GM12864 (cell line): ENCODE data around the gene TCF7L2.

Experiments used
- DNase-seq: peaks from one replicate; pipeline ENCODE4 v3.0.0-alpha.2; 2011; ENCODE audit warnings: low read depth
- H3K4me3 ChIP-seq: 2 replicates; pipeline ENCODE4 v1.5.1; 2011; ENCODE audit warnings: mild to moderate bottlenecking, low read depth, low read length, control low read depth
- TF ChIP-seq, protein P1 (sequence below): IDR thresholded peaks from 2 replicates; pipeline ENCODE4 v1.5.1; 2011; ENCODE audit warnings: low read depth, mild to moderate bottlenecking, moderate library complexity, low read length, control low read depth, inconsistent platforms; ENCODE audit errors: missing control alignments

TCF7L2 gene

GRCh38 chr10:113199459-113199858, 249.4 kb downstream of the TCF7L2 start:
- no peak overlapping the region for H3K4me3 ChIP-seq
- no peak for DNase-seq
- TF ChIP-seq, protein P1, sequence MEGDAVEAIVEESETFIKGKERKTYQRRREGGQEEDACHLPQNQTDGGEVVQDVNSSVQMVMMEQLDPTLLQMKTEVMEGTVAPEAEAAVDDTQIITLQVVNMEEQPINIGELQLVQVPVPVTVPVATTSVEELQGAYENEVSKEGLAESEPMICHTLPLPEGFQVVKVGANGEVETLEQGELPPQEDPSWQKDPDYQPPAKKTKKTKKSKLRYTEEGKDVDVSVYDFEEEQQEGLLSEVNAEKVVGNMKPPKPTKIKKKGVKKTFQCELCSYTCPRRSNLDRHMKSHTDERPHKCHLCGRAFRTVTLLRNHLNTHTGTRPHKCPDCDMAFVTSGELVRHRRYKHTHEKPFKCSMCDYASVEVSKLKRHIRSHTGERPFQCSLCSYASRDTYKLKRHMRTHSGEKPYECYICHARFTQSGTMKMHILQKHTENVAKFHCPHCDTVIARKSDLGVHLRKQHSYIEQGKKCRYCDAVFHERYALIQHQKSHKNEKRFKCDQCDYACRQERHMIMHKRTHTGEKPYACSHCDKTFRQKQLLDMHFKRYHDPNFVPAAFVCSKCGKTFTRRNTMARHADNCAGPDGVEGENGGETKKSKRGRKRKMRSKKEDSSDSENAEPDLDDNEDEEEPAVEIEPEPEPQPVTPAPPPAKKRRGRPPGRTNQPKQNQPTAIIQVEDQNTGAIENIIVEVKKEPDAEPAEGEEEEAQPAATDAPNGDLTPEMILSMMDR: no peak

- TF ChIP-seq, protein P1: no peak
- DNase-seq: no peak
- H3K4me3 ChIP-seq: no peak overlapping the region
Measured at GRCh38 chr10:113202011-113202410, 252.0 kb downstream of the TCF7L2 start.

DNA sequence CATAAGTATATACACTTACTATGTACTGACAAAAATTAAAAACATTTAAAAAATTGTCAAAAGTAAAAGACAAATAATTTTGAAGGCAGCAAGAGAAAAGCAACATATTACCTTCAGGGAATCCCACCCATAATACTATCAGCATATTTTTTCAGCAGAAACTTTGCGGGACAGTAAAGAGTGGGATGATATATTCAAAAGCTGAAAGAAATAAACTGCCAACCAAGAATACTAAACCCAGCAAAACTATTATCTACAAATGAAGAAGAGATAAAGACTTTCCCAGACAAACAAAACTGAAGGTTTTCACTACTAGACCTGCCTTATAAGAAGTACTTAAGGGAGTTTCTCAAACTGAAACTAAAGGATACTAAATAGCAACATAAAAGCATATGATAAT, 257.9 kb downstream of the TCF7L2 start:
- no peak for DNase-seq
- TF ChIP-seq, protein P1: no peak
- H3K4me3 ChIP-seq: no peak overlapping the region

- no peak overlapping the region for H3K4me3 ChIP-seq
- no peak for DNase-seq
- TF ChIP-seq, protein P1: no peak
Measured at GRCh38 chr10:113213035-113213434, 263.0 kb downstream of the TCF7L2 start.

DNA sequence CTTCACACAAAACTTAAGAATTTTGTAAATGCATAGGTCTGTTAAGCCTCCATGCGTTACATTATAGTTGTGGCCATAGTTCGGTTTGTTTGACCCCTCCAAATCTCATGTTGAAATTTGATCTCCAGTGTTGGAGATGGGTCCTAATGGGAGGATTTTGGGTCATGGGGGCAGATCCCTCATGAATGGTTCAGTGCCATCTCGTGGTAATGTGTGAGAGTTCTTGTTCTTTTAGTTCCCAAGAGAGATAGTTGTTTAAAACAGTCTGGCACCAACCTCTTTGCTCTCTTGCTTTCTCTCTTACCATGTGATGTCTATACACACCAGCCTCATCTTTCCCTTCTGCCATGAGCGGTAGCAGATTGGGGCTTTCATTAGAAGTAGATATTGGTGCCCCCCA, 264.3 kb downstream of the TCF7L2 start:
- DNase-seq: no peak
- H3K4me3 ChIP-seq: no peak overlapping the region
- TF ChIP-seq, protein P1: no peak

DNA sequence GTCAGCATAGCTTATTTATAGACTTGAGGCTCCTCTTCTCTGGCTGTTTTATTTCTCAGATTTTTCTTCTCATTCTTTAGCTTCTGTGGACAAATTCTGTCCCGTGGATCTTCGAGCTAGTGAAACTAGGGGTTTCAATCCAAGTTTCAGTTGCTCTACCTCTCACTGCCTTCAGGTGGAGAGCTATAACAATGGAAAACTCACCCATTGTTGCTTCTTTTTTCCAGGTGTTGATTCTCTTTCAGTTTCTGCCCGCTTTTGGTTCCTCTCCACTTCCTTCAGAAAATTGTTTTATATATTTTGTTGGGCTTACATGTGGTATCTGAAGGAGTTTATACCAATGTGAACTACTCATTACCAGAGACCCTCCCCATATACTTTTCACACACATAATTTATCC, 266.1 kb downstream of the TCF7L2 start:
- TF ChIP-seq, protein P1: no peak
- no peak for DNase-seq
- no peak overlapping the region for H3K4me3 ChIP-seq
